Stomach smooth muscle (tissue), 2 donors: Measurements from ENCODE around the gene IL10RA.

ENCODE experiments used
- H3K27ac ChIP-seq: one replicate; pipeline ENCODE4 v1.7.0; 2013; ENCODE audit warnings: mild to moderate bottlenecking, low read length, inconsistent platforms
- H3K27me3 ChIP-seq, 2 donors: one replicate each; pipeline ENCODE4 v1.7.0; 2013; ENCODE audit warnings: low read length in 2 of 2; ENCODE audit not compliant: insufficient read depth in 2 of 2, control insufficient read depth in 1 of 2
- H3K36me3 ChIP-seq, 2 donors: one replicate each; pipeline ENCODE4 v1.7.0; 2013; ENCODE audit warnings: low read length in 2 of 2; ENCODE audit not compliant: control insufficient read depth in 2 of 2, insufficient read depth in 2 of 2
- H3K4me1 ChIP-seq: one replicate; pipeline ENCODE4 v1.7.0; 2013; ENCODE audit warnings: low read length; ENCODE audit not compliant: control insufficient read depth, insufficient read depth
- H3K4me3 ChIP-seq, 2 donors: one replicate each; pipeline ENCODE4 v1.7.0; 2013; ENCODE audit warnings: low read length in 2 of 2
- H3K9ac ChIP-seq, 2 donors: one replicate each; pipeline ENCODE4 v1.7.0; 2013; ENCODE audit warnings: low read length in 2 of 2, mild to moderate bottlenecking in 1 of 2
- H3K9me3 ChIP-seq, 2 donors: one replicate each; pipeline ENCODE4 v1.7.0; 2013; ENCODE audit warnings: low read length in 2 of 2; ENCODE audit not compliant: control insufficient read depth in 2 of 2
- donor health status: healthy.
- donor health status: Pancreatic carcinoma.

Gene IL10RA

DNA sequence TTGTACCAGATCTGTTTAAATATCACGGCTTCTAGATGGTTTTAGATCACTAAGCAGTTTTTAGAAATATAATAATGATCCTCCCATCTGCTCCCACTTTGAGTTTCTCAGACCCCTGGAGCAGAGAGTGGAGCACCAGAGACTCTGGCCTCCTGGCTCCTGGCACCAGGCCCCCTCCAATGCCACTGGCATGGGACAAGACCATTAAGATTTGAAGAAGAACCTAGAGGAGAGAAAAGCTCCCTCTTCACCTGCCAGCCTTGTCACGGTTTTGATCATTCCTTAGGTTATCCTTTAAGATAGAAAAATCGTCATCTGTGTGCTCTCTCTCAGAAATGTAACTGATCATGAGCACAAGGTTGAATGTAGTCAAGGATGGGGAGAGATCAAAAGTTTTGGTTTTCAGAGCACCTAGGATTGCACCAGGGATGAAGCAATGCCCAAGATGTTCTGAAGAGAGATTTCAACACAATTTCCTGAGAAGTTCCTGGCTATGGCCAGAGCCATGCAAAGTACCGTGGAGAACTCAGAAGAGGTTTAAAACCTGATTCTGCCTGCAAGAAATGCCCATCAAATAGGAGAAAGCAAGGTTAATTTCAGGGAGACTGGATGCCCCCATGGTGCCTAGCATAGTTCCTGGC is 22.2 kb downstream of the IL10RA start:
- no peak overlapping the region for H3K9ac ChIP-seq
- peaks cover 3 to 6% of the 10 kb centered on the region in 2 donors for H3K9me3 ChIP-seq
- H3K4me3 ChIP-seq: no peak overlapping the region
- peaks cover 6% of the 10 kb centered on the region for H3K4me1 ChIP-seq
- H3K36me3 ChIP-seq: no peaks in the 10 kb centered on the region
- no peaks in the 10 kb centered on the region for H3K27me3 ChIP-seq
- no peak overlapping the region for H3K27ac ChIP-seq

- Histone ChIP-seq H3K9ac (no peak overlapping the region), H3K27me3 (peaks cover under 1% of the 10 kb centered on the region in 2 donors), H3K27ac (no peak overlapping the region), H3K4me1 (peaks cover 6% of the 10 kb centered on the region), H3K36me3 (no peaks in the 10 kb centered on the region), H3K4me3 (no peak overlapping the region), H3K9me3 (no peaks in the 10 kb centered on the region)
These were observed 23.9 kb downstream of the IL10RA start for GRCh38 chr11:118009864-118010737.

DNA sequence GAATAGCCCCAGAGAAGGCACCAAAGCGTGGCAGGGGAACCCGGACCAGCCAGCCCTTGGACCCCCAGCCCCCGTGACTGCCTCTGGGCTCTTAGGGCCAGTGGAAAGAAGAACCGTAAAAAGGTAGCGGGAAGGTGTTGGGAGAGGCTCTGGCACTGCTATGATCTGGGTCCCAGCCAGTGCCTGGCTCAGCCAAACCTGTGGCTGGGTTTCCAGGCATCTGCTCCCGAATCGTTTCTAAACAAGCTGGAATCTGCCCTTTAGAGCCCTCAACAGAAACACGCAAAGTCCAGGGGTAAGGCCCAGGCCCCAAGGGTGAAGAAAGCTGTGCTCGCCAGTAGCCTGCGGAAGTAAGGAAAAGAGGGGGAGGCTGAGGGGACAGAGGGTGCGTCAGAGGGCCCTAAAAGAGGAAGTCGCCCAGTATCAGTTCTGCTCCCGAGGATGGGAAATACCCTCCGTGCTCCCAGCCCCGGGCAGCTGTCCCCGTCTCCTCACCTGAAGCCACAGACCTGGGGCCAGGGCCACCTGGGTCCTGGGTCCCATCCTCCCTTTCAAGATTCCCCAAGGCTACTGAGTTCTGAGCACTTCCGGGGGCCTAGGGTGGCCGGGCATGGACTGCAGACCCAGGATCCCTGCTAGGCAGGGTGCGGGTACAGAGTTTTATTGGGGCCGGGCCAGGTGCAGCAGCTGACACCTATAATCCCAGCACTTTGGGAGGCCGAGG is 24.7 kb downstream of the IL10RA start:
- no peak overlapping the region for H3K9ac ChIP-seq
- no peak overlapping the region for H3K27ac ChIP-seq
- H3K27me3 ChIP-seq: peaks cover 2 to 5% of the 10 kb centered on the region in 2 donors
- no peaks in the 10 kb centered on the region for H3K36me3 ChIP-seq
- H3K4me3 ChIP-seq: no peak overlapping the region
- no peaks in the 10 kb centered on the region for H3K9me3 ChIP-seq
- H3K4me1 ChIP-seq: peaks cover 2% of the 10 kb centered on the region

DNA sequence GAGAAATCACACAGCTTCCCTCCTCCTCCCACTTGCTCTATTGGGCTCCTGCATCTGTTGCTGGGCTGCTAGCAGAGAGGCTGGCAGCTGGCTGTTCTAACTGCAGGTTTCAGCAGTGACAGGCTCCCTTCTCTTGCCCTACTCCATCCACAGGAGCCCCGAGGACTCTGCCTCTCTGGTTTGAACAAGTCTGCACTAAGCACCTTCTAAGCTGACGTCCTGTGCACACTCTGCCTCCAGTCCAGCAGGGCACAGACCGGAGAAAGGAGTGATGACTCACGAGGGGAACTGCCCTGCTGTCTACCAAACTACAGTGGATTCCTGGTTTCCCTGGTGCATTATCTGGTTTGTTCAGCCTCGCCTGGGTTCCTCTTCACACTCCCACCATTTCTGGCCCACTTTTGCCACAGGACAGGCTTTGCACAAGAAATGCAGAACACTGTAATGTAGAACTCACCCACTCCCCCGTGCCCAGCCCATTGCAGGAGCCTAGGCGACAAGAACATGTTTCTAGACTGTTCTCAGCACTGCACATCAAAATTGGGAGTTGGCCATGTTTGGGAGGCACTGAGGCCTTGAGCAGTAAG is 26.0 kb downstream of the IL10RA start:
- H3K27me3 ChIP-seq: peaks cover 2 to 5% of the 10 kb centered on the region in 2 donors
- no peaks in the 10 kb centered on the region for H3K9me3 ChIP-seq
- no peak overlapping the region for H3K4me3 ChIP-seq
- no peaks in the 10 kb centered on the region for H3K36me3 ChIP-seq
- no peak overlapping the region for H3K9ac ChIP-seq
- H3K27ac ChIP-seq: no peak overlapping the region
- peaks cover 2% of the 10 kb centered on the region for H3K4me1 ChIP-seq

- Histone ChIP-seq H3K9me3 (no peaks in the 10 kb centered on the region), H3K27ac (no peak overlapping the region), H3K9ac (no peak overlapping the region), H3K4me3 (no peak overlapping the region), H3K27me3 (peaks cover 3 to 5% of the 10 kb centered on the region in 2 donors), H3K36me3 (no peaks in the 10 kb centered on the region), H3K4me1 (peaks cover 2% of the 10 kb centered on the region)
These were observed 27.8 kb downstream of the IL10RA start for GRCh38 chr11:118014022-118014421.

GRCh38 chr11:118015385-118015841 is 29.2 kb downstream of the IL10RA start:
- H3K27me3 ChIP-seq: peaks cover 3 to 5% of the 10 kb centered on the region in 2 donors
- H3K27ac ChIP-seq: no peak overlapping the region
- H3K4me3 ChIP-seq: no peak overlapping the region
- no peaks in the 10 kb centered on the region for H3K9me3 ChIP-seq
- H3K36me3 ChIP-seq: no peaks in the 10 kb centered on the region
- H3K4me1 ChIP-seq: peaks cover 2% of the 10 kb centered on the region
- no peak overlapping the region for H3K9ac ChIP-seq

GRCh38 chr11:118016104-118016503 is 29.9 kb downstream of the IL10RA start:
- Histone ChIP-seq H3K27ac (no peak overlapping the region), H3K36me3 (no peaks in the 10 kb centered on the region), H3K27me3 (peaks cover 3 to 5% of the 10 kb centered on the region in 2 donors), H3K4me3 (no peak overlapping the region), H3K4me1 (no peaks in the 10 kb centered on the region), H3K9me3 (no peaks in the 10 kb centered on the region), H3K9ac (no peak overlapping the region)

GRCh38 chr11:118017111-118017510 is 30.9 kb downstream of the IL10RA start:
- H3K27ac ChIP-seq: no peak overlapping the region
- H3K4me3 ChIP-seq: no peak overlapping the region
- no peaks in the 10 kb centered on the region for H3K36me3 ChIP-seq
- H3K4me1 ChIP-seq: no peaks in the 10 kb centered on the region
- H3K9ac ChIP-seq: no peak overlapping the region
- H3K9me3 ChIP-seq: no peaks in the 10 kb centered on the region
- peaks cover 3 to 5% of the 10 kb centered on the region in 2 donors for H3K27me3 ChIP-seq

DNA sequence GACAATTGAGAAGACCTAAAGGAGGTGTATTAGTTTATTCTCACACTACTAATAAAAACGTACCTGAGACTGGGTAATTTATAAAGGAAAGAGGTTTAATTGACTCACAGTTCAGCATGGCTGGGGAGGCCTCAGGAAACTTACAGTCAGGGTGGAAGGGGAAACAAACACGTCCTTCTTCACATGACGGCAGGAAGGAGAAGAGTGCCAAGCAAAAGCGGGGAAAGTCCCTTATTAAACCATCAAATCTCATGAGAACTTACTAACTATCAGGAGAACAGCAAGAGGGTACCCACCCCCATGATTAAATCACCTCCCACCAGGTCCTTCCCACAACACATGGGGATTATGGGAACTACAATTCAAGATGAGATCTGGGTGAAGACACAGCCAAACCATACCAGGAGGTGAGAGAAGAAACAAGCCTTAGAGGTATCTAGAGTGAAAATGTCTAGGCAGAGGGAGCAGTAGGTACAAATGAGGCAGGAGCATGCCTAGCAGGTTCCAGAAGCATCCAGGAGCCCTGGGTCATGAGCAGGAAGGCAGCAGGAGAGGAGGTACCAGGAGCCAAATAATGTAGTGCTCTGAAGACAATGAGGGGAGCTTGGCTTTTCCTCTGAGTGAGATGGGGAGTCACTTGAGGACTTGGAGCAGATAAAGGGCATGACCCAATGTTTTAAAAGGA is 31.6 kb downstream of the IL10RA start:
- no peaks in the 10 kb centered on the region for H3K4me1 ChIP-seq
- no peak overlapping the region for H3K27ac ChIP-seq
- no peak overlapping the region for H3K9ac ChIP-seq
- H3K4me3 ChIP-seq: no peak overlapping the region
- H3K9me3 ChIP-seq: no peaks in the 10 kb centered on the region
- H3K36me3 ChIP-seq: no peaks in the 10 kb centered on the region
- H3K27me3 ChIP-seq: peaks cover 3 to 5% of the 10 kb centered on the region in 2 donors

DNA sequence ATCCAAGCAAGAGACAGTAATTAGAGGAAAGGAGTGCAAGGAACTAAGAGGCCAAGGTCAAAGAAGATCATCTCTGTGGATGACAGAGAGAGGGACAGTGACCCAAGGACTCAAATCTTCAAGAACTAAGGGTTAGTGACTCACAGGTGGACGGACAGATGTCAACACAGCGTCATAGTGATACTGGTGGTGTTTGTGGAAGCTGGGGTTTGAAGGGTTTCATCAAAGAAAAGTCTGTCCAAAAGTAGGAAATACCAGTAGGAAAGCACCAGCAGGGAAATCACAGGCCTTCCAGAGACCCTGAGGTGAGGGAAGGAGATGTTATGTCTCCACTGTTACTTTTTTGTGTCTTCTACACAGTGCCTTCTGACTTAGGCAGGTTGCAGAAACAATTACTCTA is 32.2 kb downstream of the IL10RA start:
- no peak overlapping the region for H3K4me3 ChIP-seq
- peaks cover 3 to 5% of the 10 kb centered on the region in 2 donors for H3K27me3 ChIP-seq
- H3K9me3 ChIP-seq: no peaks in the 10 kb centered on the region
- no peaks in the 10 kb centered on the region for H3K36me3 ChIP-seq
- no peak overlapping the region for H3K27ac ChIP-seq
- H3K4me1 ChIP-seq: no peaks in the 10 kb centered on the region
- H3K9ac ChIP-seq: no peak overlapping the region
